ENCODE measurements around the gene DGKQ. TPM values are rescaled to one million over a fixed set of nuclear protein-coding genes. Genes with fewer than 3 reads are reported as not detected.

Gene DGKQ
- total and polyA plus RNA-seq, 9 of the 15 experiments (the other 6 are each of a cell fraction or from before 2014, with no cell fraction given) = 0.17 to 22.0 (median 5.6) TPM

DNA sequence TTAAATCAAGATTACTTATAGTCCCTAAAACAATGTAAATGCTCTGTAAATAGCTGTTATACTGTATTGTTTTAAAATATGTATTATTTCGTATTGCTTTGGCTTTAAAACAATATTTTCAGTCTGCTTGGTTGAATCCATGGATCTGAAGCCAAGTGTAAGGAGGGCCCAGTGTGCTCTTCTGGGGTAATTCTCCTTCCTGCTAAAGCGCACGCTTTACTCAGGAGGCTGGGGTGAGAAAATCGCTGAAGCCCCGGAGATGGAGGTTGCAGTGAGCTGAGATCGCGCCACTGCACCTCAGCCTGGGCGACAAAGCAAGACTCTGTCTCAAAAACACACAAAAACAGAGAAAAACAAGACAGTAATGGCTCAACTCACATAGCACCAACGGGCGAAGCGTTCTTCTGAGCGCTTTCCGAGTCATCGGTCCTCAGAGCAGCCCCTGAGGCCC is 13.1 kb upstream of the DGKQ start (continued):
- TF ChIP-seq, protein P1, sequence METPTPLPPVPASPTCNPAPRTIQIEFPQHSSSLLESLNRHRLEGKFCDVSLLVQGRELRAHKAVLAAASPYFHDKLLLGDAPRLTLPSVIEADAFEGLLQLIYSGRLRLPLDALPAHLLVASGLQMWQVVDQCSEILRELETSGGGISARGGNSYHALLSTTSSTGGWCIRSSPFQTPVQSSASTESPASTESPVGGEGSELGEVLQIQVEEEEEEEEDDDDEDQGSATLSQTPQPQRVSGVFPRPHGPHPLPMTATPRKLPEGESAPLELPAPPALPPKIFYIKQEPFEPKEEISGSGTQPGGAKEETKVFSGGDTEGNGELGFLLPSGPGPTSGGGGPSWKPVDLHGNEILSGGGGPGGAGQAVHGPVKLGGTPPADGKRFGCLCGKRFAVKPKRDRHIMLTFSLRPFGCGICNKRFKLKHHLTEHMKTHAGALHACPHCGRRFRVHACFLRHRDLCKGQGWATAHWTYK (CRISPR knock-in tag; IDR thresholded peaks at IDR 0.05) = no peak
- TF ChIP-seq MTA3 (IDR thresholded peaks at IDR 0.05; ENCODE audit: borderline replicate concordance) = no peak
- no peak for TF ChIP-seq UBTF (IDR thresholded peaks at IDR 0.05; ENCODE audit: borderline replicate concordance in 1 of 2, low read depth in 2 of 2, low read length in 2 of 2)
- no peak for TF ChIP-seq ZNF518B (CRISPR knock-in tag; IDR thresholded peaks at IDR 0.05)
- TF ChIP-seq RUNX1 (IDR thresholded peaks at IDR 0.05; ENCODE audit: low read depth) = no peak
- 0 out of 2 replicates have a peak, but pooled peaks have one; percentile 42 for TF ChIP-seq NBN (IDR thresholded peaks at IDR 0.05; ENCODE audit: low read depth)
- peak; percentile 53; the same call in 1 of the 2 replicates for TF ChIP-seq GABPB1 (CRISPR knock-in tag; IDR thresholded peaks at IDR 0.05)
- TF ChIP-seq OTX1 (CRISPR knock-in tag; IDR thresholded peaks at IDR 0.05) = no peak
- TF ChIP-seq SRSF9 (IDR thresholded peaks at IDR 0.05; ENCODE audit: borderline replicate concordance, low read depth, low read length) = no peak
- no peak for TF ChIP-seq HDAC3 (IDR thresholded peaks at IDR 0.05; ENCODE audit: borderline replicate concordance, partially characterized antibody)
- TF ChIP-seq RNF2 (IDR thresholded peaks at IDR 0.05) = no peak
- peak; percentile 87; the same call in 1 of the 2 replicates for TF ChIP-seq LARP7 (IDR thresholded peaks at IDR 0.05)
- TF ChIP-seq BDP1 (IDR thresholded peaks at IDR 0.05; ENCODE audit: insufficient read depth, insufficient read length) = no peak
- no peak for TF ChIP-seq U2AF2 (optimal IDR thresholded peaks at IDR 0.05; ENCODE audit: low read depth, low read length)
- TF ChIP-seq, protein P2, sequence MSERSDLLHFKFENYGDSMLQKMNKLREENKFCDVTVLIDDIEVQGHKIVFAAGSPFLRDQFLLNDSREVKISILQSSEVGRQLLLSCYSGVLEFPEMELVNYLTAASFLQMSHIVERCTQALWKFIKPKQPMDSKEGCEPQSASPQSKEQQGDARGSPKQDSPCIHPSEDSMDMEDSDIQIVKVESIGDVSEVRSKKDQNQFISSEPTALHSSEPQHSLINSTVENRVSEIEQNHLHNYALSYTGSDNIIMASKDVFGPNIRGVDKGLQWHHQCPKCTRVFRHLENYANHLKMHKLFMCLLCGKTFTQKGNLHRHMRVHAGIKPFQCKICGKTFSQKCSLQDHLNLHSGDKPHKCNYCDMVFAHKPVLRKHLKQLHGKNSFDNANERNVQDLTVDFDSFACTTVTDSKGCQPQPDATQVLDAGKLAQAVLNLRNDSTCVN (CRISPR knock-in tag; IDR thresholded peaks at IDR 0.05) = no peak
- no peak for TF ChIP-seq GMEB1 (CRISPR knock-in tag; IDR thresholded peaks at IDR 0.05)
- no peak for TF ChIP-seq RFX5 (IDR thresholded peaks at IDR 0.05; ENCODE audit: low read depth, low read length)
